Epithelial cell of esophagus (primary cell): ENCODE measurements around the gene TRIO.

Experiments
- DNase-seq: peaks from one replicate; pipeline ENCODE4 v3.0.0; 2010; ENCODE audit warnings: low read depth
- H3K4me3 ChIP-seq: 2 replicates; pipeline ENCODE4 v1.5.1; 2011; ENCODE audit warnings: mild to moderate bottlenecking, low read length, control low read depth
- CTCF ChIP-seq: IDR thresholded peaks from 2 replicates; pipeline ENCODE4 v1.5.1; 2011; ENCODE audit warnings: low read depth, mild to moderate bottlenecking, low read length, control low read depth, inconsistent platforms; ENCODE audit not compliant: insufficient read depth; ENCODE audit errors: missing control alignments

Gene TRIO

GRCh38 chr5:14379739-14380497 lies 236.8 kb downstream of the TRIO start:
- TF ChIP-seq CTCF, result no peak
- no peak overlapping the region for H3K4me3 ChIP-seq
- no peak for DNase-seq

- no peak overlapping the region for H3K4me3 ChIP-seq
- TF ChIP-seq CTCF, result no peak
- no peak for DNase-seq
Observed at GRCh38 chr5:14380712-14381111, 237.6 kb downstream of the TRIO start.

- H3K4me3 ChIP-seq, result no peak overlapping the region
- no peak for TF ChIP-seq CTCF
- DNase-seq, result no peak
Observed at GRCh38 chr5:14382640-14383039, 239.5 kb downstream of the TRIO start.

- TF ChIP-seq CTCF, result no peak
- DNase-seq, result no peak
- H3K4me3 ChIP-seq, result no peak overlapping the region
Observed at GRCh38 chr5:14383923-14384322, 240.8 kb downstream of the TRIO start.

GRCh38 chr5:14385019-14385418 lies 241.9 kb downstream of the TRIO start:
- H3K4me3 ChIP-seq, result no peak overlapping the region
- no peak for DNase-seq
- no peak for TF ChIP-seq CTCF

GRCh38 chr5:14386884-14387624 lies 243.9 kb downstream of the TRIO start:
- no peak for TF ChIP-seq CTCF
- no peak for DNase-seq
- no peak overlapping the region for H3K4me3 ChIP-seq
